CD4-positive, CD25-positive, alpha-beta regulatory T cell (primary cell): ENCODE measurements around the gene SH2D1B. TPM values are rescaled to one million over a fixed set of nuclear protein-coding genes. Genes with fewer than 3 reads are reported as not detected.
"Not testable (repeated sequence)": the region's sequence is repeated elsewhere in the genome, so short reads cannot be mapped to it uniquely, and the experiment has no call there.

Experiments
- ATAC-seq, 2 donors: fragments of 150-1000 bp; cut with Tn5 transposase; one replicate each; pipeline ENCODE4 v1.10.0; 2021; ENCODE audit warnings: low read depth in 2 of 2, moderate number of reproducible peaks in 2 of 2, moderate library complexity in 1 of 2
- DNase-seq, 3 donors: peaks; one replicate each; pipeline versions ENCODE4 v3.0.0 to v3.0.0-alpha.2; 2012 to 2022; ENCODE audit warnings: mixed read lengths in 1 of 3
- H3K27ac ChIP-seq: one replicate; pipeline ENCODE4 v1.7.0; 2013; ENCODE audit warnings: mild to moderate bottlenecking, low read length; ENCODE audit not compliant: insufficient read depth, poor library complexity, severe bottlenecking
- H3K27me3 ChIP-seq: one replicate; pipeline ENCODE4 v1.7.0; 2013; ENCODE audit warnings: low read length; ENCODE audit not compliant: control insufficient read depth, insufficient read depth
- H3K36me3 ChIP-seq: one replicate; pipeline ENCODE4 v1.7.0; 2013; ENCODE audit warnings: mild to moderate bottlenecking, low read length, moderate library complexity; ENCODE audit not compliant: control insufficient read depth, insufficient read depth
- H3K4me1 ChIP-seq: 2 replicates; pipeline ENCODE4 v1.7.0; 2013; ENCODE audit warnings: mild to moderate bottlenecking, low read length; ENCODE audit not compliant: insufficient read depth, control insufficient read depth, poor library complexity, severe bottlenecking
- H3K4me3 ChIP-seq: one replicate; pipeline ENCODE4 v1.7.0; 2013; ENCODE audit warnings: low read depth, mild to moderate bottlenecking, low read length, moderate library complexity
- H3K9me3 ChIP-seq, 2 experiments: 1 replicate in 1 of 2; 2 replicates in 1 of 2; pipeline ENCODE4 v1.7.0; 2013; ENCODE audit warnings: low read length in 2 of 2, mild to moderate bottlenecking in 1 of 2, moderate library complexity in 1 of 2; ENCODE audit not compliant: control insufficient read depth in 2 of 2
- H3K27ac Mint-ChIP-seq, 3 donors: one replicate each; pipeline ENCODE4 v1.8.0; 2020 to 2022; ENCODE audit warnings: mild to moderate bottlenecking in 3 of 3, mixed read lengths in 3 of 3, moderate library complexity in 2 of 3
- H3K27me3 Mint-ChIP-seq: one replicate; pipeline ENCODE4 v1.8.0; 2022; ENCODE audit warnings: mild to moderate bottlenecking, mixed read lengths
- H3K36me3 Mint-ChIP-seq: one replicate; pipeline ENCODE4 v1.8.0; 2020; ENCODE audit warnings: mixed read lengths
- H3K4me1 Mint-ChIP-seq, 4 donors: one replicate each; pipeline ENCODE4 v1.8.0; 2020 to 2022; ENCODE audit warnings: mixed read lengths in 4 of 4, mild to moderate bottlenecking in 1 of 4
- H3K4me3 Mint-ChIP-seq, 4 donors: one replicate each; pipeline ENCODE4 v1.8.0; 2020 to 2022; ENCODE audit warnings: mild to moderate bottlenecking in 4 of 4, mixed read lengths in 4 of 4, moderate library complexity in 3 of 4
- H3K9me3 Mint-ChIP-seq, 7 donors: one replicate each; pipeline ENCODE4 v1.8.0; 2020 to 2022; ENCODE audit warnings: mixed read lengths in 7 of 7, mild to moderate bottlenecking in 3 of 7, moderate library complexity in 2 of 7
- polyA plus RNA-seq, 4 donors: library from polyadenylated mRNA; unstranded; fragments of 300-500 nt; fragmentation: Illumina TruSeq; gene quantifications; one replicate each; pipeline ENCODE4 v1.2.3, GENCODE V29; 2021
- total RNA-seq: library from RNA; stranded (reverse); gene quantifications from one replicate; pipeline ENCODE4 v1.2.3, GENCODE V29; 2022

SH2D1B gene, protein sequence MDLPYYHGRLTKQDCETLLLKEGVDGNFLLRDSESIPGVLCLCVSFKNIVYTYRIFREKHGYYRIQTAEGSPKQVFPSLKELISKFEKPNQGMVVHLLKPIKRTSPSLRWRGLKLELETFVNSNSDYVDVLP
- not detected for total RNA-seq
- polyA plus RNA-seq, result under 1 TPM in 3 of 4 donors, not detected in 1; 0.12 to 0.37 (median 0.19) TPM

DNA sequence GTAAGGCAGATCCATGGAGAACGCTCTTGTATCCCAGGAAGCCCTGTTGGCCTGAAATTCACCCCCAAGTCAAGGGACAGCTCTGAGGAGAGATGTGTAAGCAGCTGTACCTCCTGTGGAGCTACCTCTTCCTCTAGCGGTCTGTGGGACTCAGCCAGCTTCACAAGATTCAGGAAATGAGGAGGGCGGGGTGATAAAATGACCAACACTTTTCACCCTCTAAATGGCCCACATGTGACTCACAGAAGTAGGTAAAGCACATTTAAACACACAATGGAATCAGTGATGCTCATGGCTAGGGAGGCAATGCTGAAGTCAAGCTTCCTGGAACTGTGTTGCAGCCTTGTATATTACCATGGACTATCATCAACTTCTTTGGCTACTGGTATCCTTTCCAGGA, at the start of gene SH2D1B:
Gene SH2D1B, minus strand, starts transcription at position 135 of the 400 bp plus-strand sequence. Its CDS starts 120 bp downstream, at position 15.
- Histone ChIP-seq H3K4me3 (no peak within 1 kb of the TSS), H3K27me3 (peaks cover 9% of the 10 kb centered on the region), H3K36me3 (no peaks in the 10 kb centered on the region), H3K9me3 (no peaks in the 10 kb centered on the region), H3K27ac (no peak within 1 kb of the TSS), H3K4me1 (no peaks in the 10 kb centered on the region)
- H3K4me3 Mint-ChIP-seq, result no peak within 1 kb of the TSS
- peaks cover 0 to 1% (median 0%) of the 10 kb centered on the region in 7 donors for H3K9me3 Mint-ChIP-seq
- H3K27ac Mint-ChIP-seq, result peak within 1 kb of the TSS in 1 of 3 donors; percentile 82
- H3K36me3 Mint-ChIP-seq, result no peaks in the 10 kb centered on the region
- DNase-seq (no peak), ATAC-seq (no peak)
- peaks cover 16% of the 10 kb centered on the region for H3K27me3 Mint-ChIP-seq
- no peaks in the 10 kb centered on the region for H3K4me1 Mint-ChIP-seq

DNA sequence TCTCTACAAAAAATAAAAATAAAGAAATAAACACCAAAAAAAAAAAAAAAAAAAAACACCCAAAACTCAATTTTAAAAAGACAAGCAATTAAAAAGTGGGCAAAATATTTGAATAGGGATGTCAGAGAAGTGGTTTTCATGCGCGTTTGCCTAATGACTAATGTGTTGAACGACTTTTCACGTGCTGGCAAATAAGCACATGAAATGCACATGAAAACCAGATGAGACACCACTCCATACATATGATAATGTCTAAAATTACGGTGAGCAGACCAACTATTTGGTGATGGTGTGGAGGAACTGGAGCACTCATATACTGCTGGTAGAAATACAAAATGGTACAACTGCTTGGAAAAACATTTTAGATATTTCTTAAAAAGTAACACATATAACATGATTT, 46.3 kb upstream of the SH2D1B start:
- Histone ChIP-seq H3K36me3 (no peaks in the 10 kb centered on the region), H3K27me3 (no peaks in the 10 kb centered on the region), H3K9me3 (no peaks in the 10 kb centered on the region), H3K4me1 (no peaks in the 10 kb centered on the region), H3K4me3 (no peak overlapping the region), H3K27ac (no peak overlapping the region)
- H3K4me3 Mint-ChIP-seq, result no peak overlapping the region
- H3K27ac Mint-ChIP-seq, result no peak overlapping the region
- no peaks in the 10 kb centered on the region for H3K36me3 Mint-ChIP-seq
- no peaks in the 10 kb centered on the region for H3K4me1 Mint-ChIP-seq
- DNase-seq (no peak), ATAC-seq (no peak)
- peaks cover 0 to 6% (median 2%) of the 10 kb centered on the region in 7 donors for H3K9me3 Mint-ChIP-seq
- H3K27me3 Mint-ChIP-seq, result no peaks in the 10 kb centered on the region

DNA sequence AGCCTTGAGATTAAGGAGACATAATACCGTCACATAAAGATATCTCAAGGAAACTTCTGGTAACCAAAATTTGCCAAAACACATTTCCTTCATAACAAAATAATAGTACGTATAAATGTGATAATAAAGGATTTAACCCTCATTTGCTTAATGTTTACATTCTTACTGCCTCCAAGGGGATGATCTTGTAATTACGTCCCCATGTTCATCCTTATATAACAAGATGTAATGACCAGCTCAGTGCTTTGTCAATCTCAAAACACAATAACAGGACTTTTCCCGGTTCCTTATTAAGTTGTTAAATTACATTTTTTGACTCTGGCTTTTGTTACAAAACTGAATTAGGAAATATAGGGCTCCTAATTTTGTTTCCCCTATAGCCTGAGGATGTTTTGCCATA, 44.4 kb upstream of the SH2D1B start:
- DNase-seq (no peak), ATAC-seq (no peak)
- H3K27me3 Mint-ChIP-seq, result no peaks in the 10 kb centered on the region
- no peak overlapping the region for H3K27ac Mint-ChIP-seq
- H3K36me3 Mint-ChIP-seq, result no peaks in the 10 kb centered on the region
- Histone ChIP-seq H3K9me3 (no peaks in the 10 kb centered on the region), H3K36me3 (no peaks in the 10 kb centered on the region), H3K27me3 (no peaks in the 10 kb centered on the region), H3K4me3 (no peak overlapping the region), H3K27ac (no peak overlapping the region), H3K4me1 (no peaks in the 10 kb centered on the region)
- H3K9me3 Mint-ChIP-seq, result peaks cover 0 to 6% (median 2%) of the 10 kb centered on the region in 7 donors
- no peak overlapping the region for H3K4me3 Mint-ChIP-seq
- H3K4me1 Mint-ChIP-seq, result no peaks in the 10 kb centered on the region

DNA sequence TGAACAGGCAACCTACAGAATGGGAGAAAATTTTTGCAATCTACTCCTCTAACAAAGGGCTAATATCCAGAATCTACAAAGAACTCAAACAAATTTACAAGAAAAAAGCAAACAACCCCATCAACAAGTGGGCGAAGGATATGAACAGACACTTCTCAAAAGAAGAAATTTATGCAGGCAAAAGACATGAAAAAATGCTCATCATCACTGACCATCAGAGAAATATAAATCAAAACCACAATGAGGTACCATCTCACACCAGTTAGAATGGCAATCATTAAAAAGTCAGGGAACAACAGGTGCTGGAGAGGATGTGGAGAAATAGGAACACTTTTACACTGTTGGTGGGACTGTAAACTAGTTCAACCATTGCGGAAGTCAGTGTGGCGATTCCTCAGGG, 42.4 kb upstream of the SH2D1B start:
- not testable (repeated sequence) for H3K9me3 Mint-ChIP-seq, ATAC-seq, H3K4me1 ChIP-seq, H3K4me3 ChIP-seq, H3K27ac Mint-ChIP-seq, H3K27ac ChIP-seq, H3K4me3 Mint-ChIP-seq, H3K4me1 Mint-ChIP-seq, H3K27me3 Mint-ChIP-seq, H3K27me3 ChIP-seq, H3K9me3 ChIP-seq, H3K36me3 Mint-ChIP-seq, DNase-seq, H3K36me3 ChIP-seq

DNA sequence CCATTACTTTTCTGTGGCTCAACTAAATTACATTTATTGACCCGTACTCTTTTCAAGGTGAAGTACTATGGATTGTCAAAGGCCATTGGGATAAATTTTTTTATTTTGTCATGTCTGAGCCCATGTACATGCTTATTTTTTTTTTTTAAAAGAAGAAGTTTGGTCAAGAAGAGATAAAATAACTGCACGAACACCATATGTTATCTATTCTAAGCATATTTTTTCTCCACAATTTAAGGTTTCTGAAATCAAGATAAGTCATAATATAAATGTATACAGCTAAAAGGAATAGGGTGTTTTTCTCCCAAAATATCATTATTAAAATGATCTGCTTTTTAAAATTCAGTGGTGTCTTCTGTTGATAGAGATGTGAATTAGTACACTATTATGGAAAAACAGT, 35.0 kb upstream of the SH2D1B start:
- no peak overlapping the region for H3K4me3 Mint-ChIP-seq
- Histone ChIP-seq H3K4me3 (no peak overlapping the region), H3K27ac (no peak overlapping the region), H3K36me3 (no peaks in the 10 kb centered on the region), H3K27me3 (no peaks in the 10 kb centered on the region), H3K9me3 (no peaks in the 10 kb centered on the region), H3K4me1 (no peaks in the 10 kb centered on the region)
- H3K27me3 Mint-ChIP-seq, result peaks cover 31% of the 10 kb centered on the region
- peaks cover 0 to 5% (median 0%) of the 10 kb centered on the region in 4 donors for H3K4me1 Mint-ChIP-seq
- no peak overlapping the region for H3K27ac Mint-ChIP-seq
- no peak for DNase-seq
- no peaks in the 10 kb centered on the region for H3K36me3 Mint-ChIP-seq
- ATAC-seq, result no peak
- peaks cover 0 to 3% (median 0%) of the 10 kb centered on the region in 7 donors for H3K9me3 Mint-ChIP-seq

DNA sequence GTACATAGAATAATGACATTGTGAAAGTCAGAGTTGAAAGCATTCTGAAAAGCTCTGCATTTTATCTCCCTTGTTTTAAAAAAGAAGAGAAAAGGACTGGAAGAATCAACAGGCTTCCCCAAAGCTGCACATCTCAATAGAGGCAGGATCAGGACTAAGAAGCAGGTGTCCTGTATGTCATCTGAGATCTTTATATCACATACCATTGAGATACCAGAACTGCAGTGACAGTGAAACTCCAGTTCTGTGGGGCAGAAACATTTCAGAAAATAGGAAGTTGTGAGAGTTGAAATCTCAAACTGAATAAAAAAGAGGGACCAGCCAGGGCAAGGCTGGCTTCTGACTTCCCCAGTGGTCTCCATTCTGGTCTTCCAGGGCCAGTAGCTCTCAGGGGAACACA, 33.0 kb upstream of the SH2D1B start:
- no peak for ATAC-seq
- Mint-ChIP-seq H3K27me3 (peaks cover 37% of the 10 kb centered on the region), H3K4me1 (peaks cover 0 to 5% (median 0%) of the 10 kb centered on the region in 4 donors), H3K4me3 (no peak overlapping the region), H3K27ac (no peak overlapping the region), H3K9me3 (peaks cover 0 to 1% (median 0%) of the 10 kb centered on the region in 7 donors), H3K36me3 (no peaks in the 10 kb centered on the region)
- Histone ChIP-seq H3K36me3 (no peaks in the 10 kb centered on the region), H3K9me3 (no peaks in the 10 kb centered on the region), H3K4me1 (no peaks in the 10 kb centered on the region), H3K27me3 (peaks cover 3% of the 10 kb centered on the region), H3K4me3 (no peak overlapping the region), H3K27ac (no peak overlapping the region)
- no peak for DNase-seq

DNA sequence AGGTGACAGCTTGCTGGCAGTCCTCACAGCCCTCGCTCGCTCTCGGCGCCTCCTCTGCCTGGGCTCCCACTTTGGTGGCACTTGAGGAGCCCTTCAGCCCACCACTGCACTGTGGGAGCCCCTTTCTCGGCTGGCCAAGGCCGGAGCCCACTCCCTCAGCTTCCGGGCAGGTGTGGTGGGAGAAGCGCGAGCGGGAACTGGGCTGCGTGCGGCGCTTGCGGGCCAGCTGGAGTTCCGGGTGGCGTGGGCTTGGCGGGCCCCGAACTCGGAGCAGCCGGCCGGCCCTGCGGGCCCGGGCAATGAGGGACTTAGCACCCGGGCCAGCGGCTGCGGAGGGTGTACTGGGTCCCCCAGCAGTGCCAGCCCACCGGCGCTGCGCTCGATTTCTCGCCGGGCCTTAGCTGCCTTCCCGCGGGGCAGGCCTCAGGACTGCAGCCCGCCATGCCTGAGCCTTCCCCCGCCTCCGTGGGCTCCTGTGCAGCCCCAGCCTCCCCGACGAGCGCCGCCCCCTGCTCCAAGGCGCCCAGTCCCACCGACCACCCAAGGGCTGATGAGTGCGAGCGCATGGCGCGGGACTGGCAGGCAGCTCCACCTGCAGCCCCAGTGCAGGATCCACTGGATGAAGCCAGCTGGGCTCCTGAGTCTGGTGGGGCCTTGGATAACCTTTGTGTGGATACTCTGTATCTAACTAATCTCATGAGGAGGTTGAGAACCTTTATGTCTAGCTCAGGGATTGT, 21.2 kb upstream of the SH2D1B start:
- H3K4me1 Mint-ChIP-seq, H3K27ac Mint-ChIP-seq, DNase-seq, H3K27me3 Mint-ChIP-seq, ATAC-seq, H3K27me3 ChIP-seq, H3K36me3 ChIP-seq, H3K36me3 Mint-ChIP-seq, H3K4me3 Mint-ChIP-seq, H3K4me3 ChIP-seq, H3K9me3 ChIP-seq, H3K4me1 ChIP-seq, H3K9me3 Mint-ChIP-seq, H3K27ac ChIP-seq: not testable (repeated sequence)

DNA sequence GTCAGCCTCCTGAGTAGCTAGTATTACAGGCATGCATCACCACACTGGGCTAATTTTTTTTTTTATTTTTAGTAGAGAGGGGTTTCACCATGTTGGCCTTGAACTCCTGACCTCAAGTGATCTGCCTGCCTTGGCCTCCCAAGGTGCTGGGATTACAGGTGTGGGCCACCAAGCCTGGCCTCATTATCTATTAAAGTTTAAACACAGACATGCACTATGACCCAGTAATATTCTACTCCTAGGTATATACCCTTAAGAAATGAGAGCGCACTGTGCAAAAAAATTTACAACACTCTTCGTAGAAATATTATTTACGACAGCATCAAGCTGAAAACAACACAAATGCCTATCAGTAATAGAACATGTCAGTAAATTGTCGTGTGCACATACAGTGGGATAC, 18.6 kb upstream of the SH2D1B start:
- H3K9me3 Mint-ChIP-seq, result peaks cover 0 to 7% (median 0%) of the 10 kb centered on the region in 7 donors
- Histone ChIP-seq H3K27me3 (no peaks in the 10 kb centered on the region), H3K4me3 (no peak overlapping the region), H3K36me3 (no peaks in the 10 kb centered on the region), H3K4me1 (no peaks in the 10 kb centered on the region), H3K9me3 (no peaks in the 10 kb centered on the region), H3K27ac (no peak overlapping the region)
- DNase-seq (no peak), ATAC-seq (no peak)
- H3K27ac Mint-ChIP-seq, result no peak overlapping the region
- no peak overlapping the region for H3K4me3 Mint-ChIP-seq
- no peaks in the 10 kb centered on the region for H3K36me3 Mint-ChIP-seq
- H3K4me1 Mint-ChIP-seq, result no peaks in the 10 kb centered on the region
- H3K27me3 Mint-ChIP-seq, result peaks cover 7% of the 10 kb centered on the region
